WTC11 (cell line): Measurements from ENCODE around the gene UAP1. TPM values are rescaled to one million over a fixed set of nuclear protein-coding genes. Genes with fewer than 3 reads are reported as not detected.

Source experiments
- ATAC-seq: fragments of 200-7000 bp; cut with Tn5 transposase; 2 replicates; pipeline ENCODE4 v1.10.0; 2021; ENCODE audit warnings: mild to moderate bottlenecking, moderate library complexity
- CTCF ChIA-PET: fragments of 300-600 bp; sonication (Branson Sonifier 250); formaldehyde crosslinking; loops from one replicate; lab custom pipeline; 2021; ENCODE audit warnings: antibody characterized with exemption; lab: Charles Lee
- POLR2A ChIA-PET: fragments of 350-600 bp; sonication (Branson Sonifier 250); formaldehyde crosslinking; loops from one replicate; lab custom pipeline; 2021; ENCODE audit warnings: antibody characterized with exemption; lab: Charles Lee
- DNase-seq: peaks from one replicate; pipeline ENCODE4 v3.0.0; 2021; ENCODE audit warnings: low spot score
- H3K27ac Mint-ChIP-seq: 2 replicates; pipeline ENCODE4 v1.8.0; 2021; ENCODE audit warnings: mixed read lengths
- H3K27me3 Mint-ChIP-seq: 2 replicates; pipeline ENCODE4 v1.8.0; 2021; ENCODE audit warnings: low read depth, mild to moderate bottlenecking, moderate library complexity, mixed read lengths
- H3K36me3 Mint-ChIP-seq: 2 replicates; pipeline ENCODE4 v1.8.0; 2021; ENCODE audit warnings: mixed read lengths
- H3K4me1 Mint-ChIP-seq: 2 replicates; pipeline ENCODE4 v1.8.0; 2022; ENCODE audit warnings: mixed read lengths
- H3K4me3 Mint-ChIP-seq: 2 replicates; pipeline ENCODE4 v1.8.0; 2021; ENCODE audit warnings: mild to moderate bottlenecking, moderate library complexity, mixed read lengths
- H3K9me3 Mint-ChIP-seq: 2 replicates; pipeline ENCODE4 v1.8.0; 2021; ENCODE audit warnings: mixed read lengths
- ARID4B ChIP-seq: sonication (generic); formaldehyde crosslinking; IDR thresholded peaks from 2 replicates; pipeline ENCODE4 v1.8.0; 2023; ENCODE audit warnings: missing genetic modification reagents, mild to moderate bottlenecking, borderline replicate concordance
- ATF3 ChIP-seq: sonication (generic); formaldehyde crosslinking; conservative IDR thresholded peaks from 2 replicates; pipeline ENCODE4 v1.8.1; 2022; ENCODE audit warnings: mild to moderate bottlenecking, missing genetic modification reagents
- ERG ChIP-seq: fragments of 250-450 bp; sonication (Bioruptor Pico); IDR thresholded peaks from 2 replicates; pipeline ENCODE4 v1.8.0; 2021; ENCODE audit warnings: mild to moderate bottlenecking
- FOXP1 ChIP-seq: sonication (generic); formaldehyde crosslinking; IDR thresholded peaks from 2 replicates; pipeline ENCODE4 v1.8.0; 2022; ENCODE audit warnings: missing genetic modification reagents, mild to moderate bottlenecking, moderate library complexity, borderline replicate concordance
- GABPB1 ChIP-seq: sonication (generic); formaldehyde crosslinking; IDR thresholded peaks from 2 replicates; pipeline ENCODE4 v1.8.1; 2023; ENCODE audit warnings: mild to moderate bottlenecking, missing genetic modification reagents
- HMGA2 ChIP-seq: fragments of 250-450 bp; sonication (Bioruptor Pico); IDR thresholded peaks from 2 replicates; pipeline ENCODE4 v1.4.0; 2021; ENCODE audit warnings: mild to moderate bottlenecking, moderate library complexity
- MLX ChIP-seq: sonication (generic); formaldehyde crosslinking; IDR thresholded peaks from 2 replicates; pipeline ENCODE4 v1.8.1; 2023; ENCODE audit warnings: mild to moderate bottlenecking, missing genetic modification reagents, moderate library complexity
- NFYB ChIP-seq: sonication (generic); formaldehyde crosslinking; conservative IDR thresholded peaks from 2 replicates; pipeline ENCODE4 v1.8.0; 2022; ENCODE audit warnings: low read depth, missing genetic modification reagents
- PREB ChIP-seq: sonication (generic); formaldehyde crosslinking; IDR thresholded peaks from 2 replicates; pipeline ENCODE4 v1.8.1; 2022; ENCODE audit warnings: mild to moderate bottlenecking, missing genetic modification reagents, moderate library complexity, borderline replicate concordance
- PRRX2 ChIP-seq: fragments of 250-450 bp; sonication (Bioruptor Pico); IDR thresholded peaks from 2 replicates; pipeline ENCODE4 v1.8.0; 2021; ENCODE audit warnings: mild to moderate bottlenecking
- SMAD4 ChIP-seq: sonication (generic); formaldehyde crosslinking; IDR thresholded peaks from 2 replicates; pipeline ENCODE4 v1.8.0; 2022; ENCODE audit warnings: mild to moderate bottlenecking, missing genetic modification reagents
- TCF7 ChIP-seq: sonication (generic); formaldehyde crosslinking; IDR thresholded peaks from 2 replicates; pipeline ENCODE4 v1.8.0; 2022; ENCODE audit warnings: mild to moderate bottlenecking, low read depth, missing genetic modification reagents, moderate library complexity
- TEAD1 ChIP-seq: sonication (generic); formaldehyde crosslinking; IDR thresholded peaks from 2 replicates; pipeline ENCODE4 v1.8.0; 2022; ENCODE audit warnings: mild to moderate bottlenecking, missing genetic modification reagents
- USF2 ChIP-seq: sonication (generic); formaldehyde crosslinking; IDR thresholded peaks from 2 replicates; pipeline ENCODE4 v1.8.1; 2023; ENCODE audit warnings: mild to moderate bottlenecking, missing genetic modification reagents, moderate library complexity
- ZBTB43 ChIP-seq: sonication (generic); formaldehyde crosslinking; IDR thresholded peaks from 2 replicates; pipeline ENCODE4 v1.8.1; 2023; ENCODE audit warnings: mild to moderate bottlenecking, missing genetic modification reagents
- ZNF138 ChIP-seq: sonication (generic); formaldehyde crosslinking; conservative IDR thresholded peaks from 2 replicates; pipeline ENCODE4 v1.8.1; 2022; ENCODE audit warnings: mild to moderate bottlenecking, moderate library complexity, missing genetic modification reagents
- ZNF219 ChIP-seq: sonication (generic); formaldehyde crosslinking; IDR thresholded peaks from 2 replicates; pipeline ENCODE4 v1.8.0; 2023; ENCODE audit warnings: missing genetic modification reagents, mild to moderate bottlenecking, borderline replicate concordance
- ZNF281 ChIP-seq: sonication (generic); formaldehyde crosslinking; IDR thresholded peaks from 2 replicates; pipeline ENCODE4 v1.8.0; 2023; ENCODE audit warnings: mild to moderate bottlenecking, missing genetic modification reagents
- ZNF416 ChIP-seq: fragments of 250-450 bp; sonication (Bioruptor Pico); IDR thresholded peaks from 2 replicates; pipeline ENCODE4 v1.9.0; 2021; ENCODE audit warnings: mild to moderate bottlenecking, inconsistent platforms
- ZNF423 ChIP-seq: fragments of 250-450 bp; sonication (Bioruptor Pico); IDR thresholded peaks from 2 replicates; pipeline ENCODE4 v2.1.2; 2022; ENCODE audit warnings: mild to moderate bottlenecking, moderate library complexity
- total RNA-seq: library from RNA; stranded (reverse); gene quantifications from 3 replicates; pipeline ENCODE4 v1.2.3, GENCODE V29; 2021

UAP1 gene
- total RNA-seq, 1 experiment from 2014 or later: 31.1 TPM

- CTCF ChIA-PET: no interaction called here
- POLR2A ChIA-PET: no interaction called here
- TF ChIP-seq NFYB (no peak), ZNF416 (no peak), ZBTB43 (CRISPR knock-in tag) (no peak), ZNF281 (CRISPR knock-in tag) (no peak)
- DNase-seq (no peak), ATAC-seq (no peak)
- Mint-ChIP-seq H3K9me3 (peaks cover 38% of the 10 kb centered on the region), H3K4me3 (no peak overlapping the region), H3K4me1 (no peaks in the 10 kb centered on the region), H3K36me3 (peaks cover 14% of the 10 kb centered on the region), H3K27me3 (no peaks in the 10 kb centered on the region; the same call in 1 of the 2 replicates), H3K27ac (no peak overlapping the region)
These were observed 57.6 kb downstream of the UAP1 start for GRCh38 chr1:162619076-162619475.

GRCh38 chr1:162621256-162621655 is 59.7 kb downstream of the UAP1 start:
- Mint-ChIP-seq H3K9me3 (peaks cover 29% of the 10 kb centered on the region), H3K27me3 (no peaks in the 10 kb centered on the region; the same call in 1 of the 2 replicates), H3K27ac (no peak overlapping the region), H3K4me3 (no peak overlapping the region), H3K36me3 (peaks cover 14% of the 10 kb centered on the region), H3K4me1 (no peaks in the 10 kb centered on the region)
- CTCF ChIA-PET: no interaction called here
- DNase-seq (no peak), ATAC-seq (no peak)
- POLR2A ChIA-PET: no interaction called here
- TF ChIP-seq FOXP1 (CRISPR knock-in tag): no peak
- no peak for TF ChIP-seq HMGA2
- TF ChIP-seq ZNF219: no peak
- no peak for TF ChIP-seq PREB (CRISPR knock-in tag)
- TF ChIP-seq ZNF423 (CRISPR knock-in tag): no peak
- no peak for TF ChIP-seq ZNF138 (CRISPR knock-in tag)
- TF ChIP-seq ARID4B (CRISPR knock-in tag): no peak
- no peak for TF ChIP-seq PRRX2 (CRISPR knock-in tag)
- no peak for TF ChIP-seq TCF7
- no peak for TF ChIP-seq GABPB1 (CRISPR knock-in tag)

GRCh38 chr1:162625679-162626078 is 64.2 kb downstream of the UAP1 start:
- Mint-ChIP-seq H3K9me3 (no peaks in the 10 kb centered on the region), H3K36me3 (no peaks in the 10 kb centered on the region), H3K27ac (no peak overlapping the region), H3K4me3 (no peak overlapping the region), H3K27me3 (no peaks in the 10 kb centered on the region), H3K4me1 (no peaks in the 10 kb centered on the region)
- ChIA-PET CTCF (no interaction called here), POLR2A (no interaction called here)
- no peak for DNase-seq
- ATAC-seq: no peak
- no peak for TF ChIP-seq SMAD4 (CRISPR knock-in tag)
- TF ChIP-seq TEAD1 (CRISPR knock-in tag): no peak
- no peak for TF ChIP-seq MLX (CRISPR knock-in tag)
- no peak for TF ChIP-seq USF2 (CRISPR knock-in tag)
- no peak for TF ChIP-seq ERG (CRISPR knock-in tag)
- no peak for TF ChIP-seq ZNF423 (CRISPR knock-in tag)
- no peak for TF ChIP-seq ATF3 (CRISPR knock-in tag)
- no peak for TF ChIP-seq HMGA2
